ENCODE measurements around the gene IGSF3.
"Not testable (repeated sequence)": the region's sequence is repeated elsewhere in the genome, so short reads cannot be mapped to it uniquely, and the experiment has no call there.

DNA sequence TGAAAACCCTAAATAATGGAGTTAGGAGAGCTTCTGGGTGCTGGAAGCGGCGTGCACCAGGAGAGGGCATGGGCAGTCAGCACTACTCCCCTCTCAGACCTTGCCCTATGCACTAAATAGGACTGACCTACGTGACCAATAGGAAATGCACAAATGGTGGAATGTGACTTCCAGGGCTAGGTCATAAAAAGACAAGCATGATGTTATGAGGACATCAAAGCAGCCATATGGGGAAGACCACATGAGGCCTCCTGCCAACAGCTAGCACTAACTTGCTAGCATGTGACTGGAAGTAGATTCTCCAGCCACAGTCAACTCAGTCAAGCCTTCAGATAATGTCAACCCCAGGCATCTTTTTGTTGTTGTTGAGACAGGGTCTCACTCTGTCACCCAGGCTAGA, 47.1 kb downstream of the IGSF3 start:
- TF ChIP-seq YY1 (IDR thresholded peaks at IDR 0.05; ENCODE audit: insufficient read depth, insufficient read length); ZNF274 (IDR thresholded peaks at IDR 0.05; ENCODE audit: low read depth, low read length): not testable (repeated sequence)

Measured in NT2/D1 (cell line).